H1 (cell line): Measurements from ENCODE around the gene PHYHD1. TPM values are rescaled to one million over a fixed set of nuclear protein-coding genes. Genes with fewer than 3 reads are reported as not detected.

Experiments
- CTCF ChIA-PET: fragments of 300-600 bp; sonication (Branson Sonifier 250); formaldehyde crosslinking; loops from one replicate; lab custom pipeline; 2021; ENCODE audit not compliant: partially characterized antibody; lab: Charles Lee
- POLR2A ChIA-PET: fragments of 300-600 bp; sonication (Branson Sonifier 250); formaldehyde crosslinking; loops from one replicate; lab custom pipeline; 2021; ENCODE audit warnings: inconsistent platforms; ENCODE audit not compliant: partially characterized antibody; lab: Charles Lee
- DNase-seq, 2 experiments: peaks; one replicate each; pipeline versions ENCODE4 v3.0.0 to v3.0.0-alpha.2; 2010 to 2022; ENCODE audit warnings: low spot score in 2 of 2, low read depth in 1 of 2, mixed read lengths in 1 of 2
- FAIRE-seq: peaks from 2 replicates; lab custom pipeline; 2011; peaks lifted over from hg19 to GRCh38; lab: Jason Lieb, UNC
- H2AFZ ChIP-seq: 2 replicates; pipeline ENCODE4 v1.8.1; 2012; ENCODE audit warnings: low read length, inconsistent platforms
- H2AK5ac ChIP-seq: 2 replicates; pipeline ENCODE4 v1.6.1; 2013; ENCODE audit warnings: low read depth, low read length
- H2BK120ac ChIP-seq: replicated peaks from 2 replicates; pipeline ENCODE3; 2013; ENCODE audit warnings: low read depth, low read length, inconsistent platforms
- H2BK12ac ChIP-seq: 2 replicates; pipeline ENCODE4 v1.6.1; 2013; ENCODE audit warnings: low read depth, low read length
- H2BK15ac ChIP-seq: 2 replicates; pipeline ENCODE4 v1.6.1; 2013; ENCODE audit warnings: low read length
- H2BK20ac ChIP-seq: 2 replicates; pipeline ENCODE4 v1.6.1; 2013; ENCODE audit warnings: low read length
- H2BK5ac ChIP-seq: 2 replicates; pipeline ENCODE4 v1.6.1; 2013; ENCODE audit warnings: low read depth, low read length
- H3K14ac ChIP-seq: 2 replicates; pipeline ENCODE4 v1.6.1; 2013; ENCODE audit warnings: inconsistent platforms; ENCODE audit not compliant: insufficient read length
- H3K18ac ChIP-seq: 2 replicates; pipeline ENCODE4 v1.6.1; 2013; ENCODE audit warnings: low read length; ENCODE audit errors: extremely low read depth
- H3K23ac ChIP-seq: 2 replicates; pipeline ENCODE4 v1.6.1; 2013; ENCODE audit warnings: inconsistent platforms; ENCODE audit not compliant: insufficient read length
- H3K23me2 ChIP-seq: 2 replicates; pipeline ENCODE4 v1.6.1; 2013; ENCODE audit warnings: low read depth, low read length
- H3K27ac ChIP-seq: 2 replicates; pipeline ENCODE4 v1.6.1; 2011; ENCODE audit warnings: low read depth, low read length, inconsistent platforms
- H3K27me3 ChIP-seq, 4 experiments: replicated peaks in 1 of 4; 1 replicate in 1 of 4; 2 replicates in 3 of 4; pipeline versions ENCODE4 v1.6.1 to v1.8.1; 2011 to 2013; ENCODE audit warnings: low read length in 3 of 4, mild to moderate bottlenecking in 3 of 4, inconsistent platforms in 2 of 4, mixed read lengths in 2 of 4, moderate library complexity in 1 of 4; ENCODE audit not compliant: control insufficient read depth in 3 of 4, insufficient read depth in 3 of 4; ENCODE audit errors: extremely low read depth in 1 of 4
- H3K36me3 ChIP-seq, 4 experiments: 2 replicates each; pipeline versions ENCODE4 v1.6.1 to v1.8.1; 2011 to 2013; ENCODE audit warnings: mild to moderate bottlenecking in 4 of 4, low read length in 3 of 4, moderate library complexity in 2 of 4, control low read depth in 1 of 4, inconsistent platforms in 1 of 4; ENCODE audit not compliant: insufficient read depth in 4 of 4, control insufficient read depth in 2 of 4
- H3K4ac ChIP-seq: replicated peaks from 2 replicates; pipeline ENCODE3; 2013; ENCODE audit warnings: low read length, low read depth, mixed read lengths, inconsistent platforms; ENCODE audit not compliant: insufficient read length
- H3K4me1 ChIP-seq, 4 experiments: replicated peaks in 1 of 4; 1 replicate in 1 of 4; 2 replicates in 3 of 4; pipeline versions ENCODE4 v1.6.1 to v1.8.1; 2011 to 2013; ENCODE audit warnings: low read length in 3 of 4, inconsistent platforms in 2 of 4, mixed read lengths in 1 of 4; ENCODE audit not compliant: insufficient read depth in 4 of 4, control insufficient read depth in 3 of 4
- H3K4me2 ChIP-seq, 2 experiments: 2 replicates each; pipeline versions ENCODE4 v1.6.1 to v1.8.1; 2011 to 2013; ENCODE audit warnings: low read depth in 2 of 2, low read length in 2 of 2, control low read depth in 1 of 2, inconsistent platforms in 1 of 2, mild to moderate bottlenecking in 1 of 2; ENCODE audit not compliant: insufficient read depth in 1 of 2
- H3K4me3 ChIP-seq, 4 experiments: fragments of 200-600, 300-600 bp in 1 of 4; sonication (generic), shearing (Covaris generic), sonication (Bioruptor Twin) in 1 of 4; 2 replicates each; pipeline versions ENCODE4 v1.5.1 to v1.8.1; 2011 to 2016; ENCODE audit warnings: low read length in 4 of 4, low read depth in 3 of 4, control low read depth in 2 of 4, inconsistent platforms in 2 of 4, mild to moderate bottlenecking in 2 of 4, mixed read lengths in 1 of 4, moderate library complexity in 1 of 4; ENCODE audit not compliant: insufficient read depth in 2 of 4; ENCODE audit errors: extremely low read depth in 1 of 4
- H3K56ac ChIP-seq: replicated peaks from 2 replicates; pipeline ENCODE3; 2013; ENCODE audit warnings: low read depth, mild to moderate bottlenecking, mixed read lengths, low read length, inconsistent platforms; ENCODE audit not compliant: insufficient read length
- H3K79me1 ChIP-seq: 2 replicates; pipeline ENCODE4 v1.6.1; 2013; ENCODE audit warnings: low read depth, low read length, control low read depth
- H3K79me2 ChIP-seq, 2 experiments: 2 replicates each; pipeline versions ENCODE4 v1.6.1 to v1.8.1; 2012 to 2013; ENCODE audit warnings: low read length in 2 of 2, mild to moderate bottlenecking in 2 of 2, inconsistent platforms in 1 of 2; ENCODE audit not compliant: insufficient read depth in 2 of 2, control insufficient read depth in 1 of 2
- H3K9ac ChIP-seq, 4 experiments: replicated peaks in 1 of 4; 1 replicate in 1 of 4; 2 replicates in 3 of 4; pipeline versions ENCODE4 v1.6.1 to v1.8.1; 2011 to 2013; ENCODE audit warnings: low read depth in 3 of 4, low read length in 3 of 4, control low read depth in 2 of 4, mild to moderate bottlenecking in 2 of 4, moderate library complexity in 2 of 4, inconsistent platforms in 1 of 4; ENCODE audit errors: extremely low read depth in 1 of 4
- H3K9me3 ChIP-seq, 2 experiments: 2 replicates each; pipeline versions ENCODE4 v1.6.1 to v1.8.1; 2012 to 2013; ENCODE audit warnings: mild to moderate bottlenecking in 2 of 2, moderate library complexity in 2 of 2, control low read depth in 1 of 2, inconsistent platforms in 1 of 2, low read depth in 1 of 2, low read length in 1 of 2, mixed read lengths in 1 of 2; ENCODE audit not compliant: insufficient read depth in 2 of 2
- H4K20me1 ChIP-seq, 2 experiments: replicated peaks in 1 of 2; 2 replicates each; pipeline versions ENCODE3 to v1.8.1; 2011 to 2013; ENCODE audit warnings: inconsistent platforms in 2 of 2, low read length in 2 of 2, mild to moderate bottlenecking in 1 of 2; ENCODE audit not compliant: insufficient read depth in 2 of 2, control insufficient read depth in 1 of 2
- H4K5ac ChIP-seq: 2 replicates; pipeline ENCODE4 v1.6.1; 2013; ENCODE audit warnings: low read length, low read depth, mixed read lengths, inconsistent platforms; ENCODE audit not compliant: insufficient read length
- H4K8ac ChIP-seq: 2 replicates; pipeline ENCODE4 v1.8.0; 2013; ENCODE audit warnings: mild to moderate bottlenecking, moderate library complexity, low read length, inconsistent platforms; ENCODE audit not compliant: insufficient read depth; ENCODE audit errors: extremely low read depth
- H4K91ac ChIP-seq: replicated peaks from 2 replicates; pipeline ENCODE3; 2013; ENCODE audit warnings: low read length, mixed read lengths, inconsistent platforms; ENCODE audit not compliant: insufficient read length
- CHD1 ChIP-seq: IDR thresholded peaks from 2 replicates; pipeline ENCODE4 v1.6.1; 2012; ENCODE audit warnings: low read depth, low read length, improper control_type of control experiment
- CHD2 ChIP-seq: IDR thresholded peaks from 2 replicates; pipeline ENCODE4 v1.6.1; 2012; ENCODE audit warnings: low read length, improper control_type of control experiment
- MAX ChIP-seq: IDR thresholded peaks from 2 replicates; pipeline ENCODE4 v1.6.1; 2012; ENCODE audit warnings: inconsistent platforms
- SIX5 ChIP-seq: IDR thresholded peaks from 2 replicates; pipeline ENCODE4 v1.6.1; 2011; ENCODE audit warnings: mild to moderate bottlenecking, low read depth, low read length
- WGBS, 2 experiments: shearing (Covaris generic) in 1 of 2; methylation state at CpG; one replicate each; pipeline versions ENCODE4 v1.1.6 to v1.1.7; 2013 to 2015; ENCODE audit warnings: low lambda C conversion rate in 2 of 2, mixed read lengths in 2 of 2, inconsistent platforms in 1 of 2, low coverage in 1 of 2, missing lambda C conversion rate in 1 of 2; ENCODE audit not compliant: insufficient replicate concordance in 2 of 2, insufficient coverage in 1 of 2, insufficient read length in 1 of 2; ENCODE audit errors: extremely low coverage in 1 of 2, missing lambda C conversion rate in 1 of 2; 5-methylcytosine and 5-hydroxymethylcytosine counted together
- polyA plus RNA-seq, 7 experiments: library from polyadenylated mRNA; depleted of rRNA in 3 of 7; stranded (reverse) in 5 of 7; unstranded in 2 of 7; fragments of >200 nt in 5 of 7; fragments of 200-250 nt in 2 of 7; gene quantifications; 1 replicate in 5 of 7; 2 replicates in 1 of 7; 4 replicates in 1 of 7; pipeline versions ENCODE4 v1.2.1 to v1.2.3, GENCODE V29; 2011 to 2013; ENCODE audit warnings: missing spikeins in 2 of 7, mixed read lengths in 2 of 7
- total RNA-seq: library from RNA; stranded (reverse); fragmentation: NEBNext Ultra II Directional; extraction: Animal tissue kit (Norgen Biotek cat#: 25700); gene quantifications from 2 replicates; pipeline ENCODE4 v1.2.1, GENCODE V29; 2021

Gene PHYHD1
- total and polyA plus RNA-seq, 2 of the 8 experiments (the other 6 are each of a cell fraction or from before 2014, with no cell fraction given): 14.1 to 25.6 TPM

GRCh38 chr9:128901822-128902221, 19.0 kb upstream of the PHYHD1 start:
- Histone ChIP-seq H2AFZ (no peak overlapping the region), H3K9me3 (no peaks in the 10 kb centered on the region), H3K4me1 (peaks cover 0 to 4% (median 0%) of the 10 kb centered on the region in 4 experiments; a peak in 1 of 7 replicates), H3K9ac (no peak overlapping the region), H3K56ac (no peak overlapping the region), H3K23ac (no peak overlapping the region), H3K18ac (no peak overlapping the region), H2BK5ac (no peak overlapping the region), H4K8ac (no peak overlapping the region), H3K4ac (no peak overlapping the region), H4K20me1 (peaks cover 7 to 12% of the 10 kb centered on the region in 2 experiments), H3K27ac (no peak overlapping the region), H3K79me2 (peaks cover 3 to 61% of the 10 kb centered on the region in 2 experiments; a peak in 3 of 4 replicates), H3K79me1 (peaks cover 13% of the 10 kb centered on the region), H3K4me3 (no peak overlapping the region), H4K91ac (no peak overlapping the region), H3K4me2 (no peak overlapping the region), H2BK20ac (no peak overlapping the region), H2AK5ac (no peak overlapping the region), H3K27me3 (no peaks in the 10 kb centered on the region), H3K14ac (no peak overlapping the region), H4K5ac (no peak overlapping the region), H2BK15ac (no peak overlapping the region), H2BK12ac (no peak overlapping the region), H3K36me3 (peaks cover 0 to 11% (median 2%) of the 10 kb centered on the region in 4 experiments; a peak in 4 of 8 replicates), H2BK120ac (no peak overlapping the region), H3K23me2 (no peaks in the 10 kb centered on the region)
- 89% methylated on average over 5 of the region's 5 CpGs; no CpG with 5 or more reads in 1 of the 2 experiments for WGBS, 2 experiments
- POLR2A ChIA-PET: interaction anchor here (0.7 to 1.6 kb wide), 5 partner anchors 10 to 57 kb away, joined by 3 to 4 read pairs (median 4); no protein-coding TSS in a partner anchor
- CTCF ChIA-PET: no interaction called here
- no peak for TF ChIP-seq SIX5
- no peak for TF ChIP-seq CHD1
- no peak for TF ChIP-seq CHD2
- no peak for TF ChIP-seq MAX
- no peak for DNase-seq
- no peak for FAIRE-seq
